ENCODE results near the gene FMN1.

FMN1 gene

GRCh38 chr15:33009603-33010002 lies 184.9 kb downstream of the FMN1 start:
- DNase-seq (ENCODE audit: low read depth) = no peak

GRCh38 chr15:33009026-33009425 lies 185.5 kb downstream of the FMN1 start:
- DNase-seq (ENCODE audit: low read depth) = no peak

- DNase-seq (ENCODE audit: low read depth) = peak; percentile 92
These were observed 186.1 kb downstream of the FMN1 start for GRCh38 chr15:33008284-33008995.

GRCh38 chr15:33007303-33007855 lies 187.1 kb downstream of the FMN1 start:
- DNase-seq (ENCODE audit: low read depth) = peak; percentile 47

GRCh38 chr15:33005582-33005981 lies 188.9 kb downstream of the FMN1 start:
- DNase-seq (ENCODE audit: low read depth) = no peak

GRCh38 chr15:33001926-33002325 lies 192.6 kb downstream of the FMN1 start:
- no peak for DNase-seq (ENCODE audit: low read depth)

- no peak for DNase-seq (ENCODE audit: low read depth)
These were observed 195.4 kb downstream of the FMN1 start for GRCh38 chr15:32998979-32999672.

- DNase-seq (ENCODE audit: low read depth) = no peak
These were observed 196.3 kb downstream of the FMN1 start for GRCh38 chr15:32998182-32998581.

- DNase-seq (ENCODE audit: low read depth) = peak; percentile 43
These were observed 199.6 kb downstream of the FMN1 start for GRCh38 chr15:32994810-32995424.

- no peak for DNase-seq (ENCODE audit: low read depth)
These were observed 201.2 kb downstream of the FMN1 start for GRCh38 chr15:32993285-32993684.

- no peak for DNase-seq (ENCODE audit: low read depth)
These were observed 202.8 kb downstream of the FMN1 start for GRCh38 chr15:32991619-32992111.

- DNase-seq (ENCODE audit: low read depth) = no peak
These were observed 204.4 kb downstream of the FMN1 start for GRCh38 chr15:32990071-32990470.

GRCh38 chr15:32987067-32987466 lies 207.4 kb downstream of the FMN1 start:
- DNase-seq (ENCODE audit: low read depth) = no peak

GRCh38 chr15:32986147-32986546 lies 208.4 kb downstream of the FMN1 start:
- DNase-seq (ENCODE audit: low read depth) = no peak

GRCh38 chr15:32983679-32984078 lies 210.8 kb downstream of the FMN1 start:
- DNase-seq (ENCODE audit: low read depth) = no peak

- DNase-seq (ENCODE audit: low read depth) = no peak
These were observed 212.5 kb downstream of the FMN1 start for GRCh38 chr15:32982001-32982400.

GRCh38 chr15:32981536-32981935 lies 213.0 kb downstream of the FMN1 start:
- no peak for DNase-seq (ENCODE audit: low read depth)

- DNase-seq (ENCODE audit: low read depth) = no peak
These were observed 214.8 kb downstream of the FMN1 start for GRCh38 chr15:32979710-32980109.

GRCh38 chr15:32977506-32977905 lies 217.0 kb downstream of the FMN1 start:
- DNase-seq (ENCODE audit: low read depth) = no peak

GRCh38 chr15:32974691-32975090 lies 219.8 kb downstream of the FMN1 start:
- DNase-seq (ENCODE audit: low read depth) = peak; percentile 20

- no peak for DNase-seq (ENCODE audit: low read depth)
These were observed 221.8 kb downstream of the FMN1 start for GRCh38 chr15:32972686-32973085.

GRCh38 chr15:32970847-32971246 lies 223.7 kb downstream of the FMN1 start:
- no peak for DNase-seq (ENCODE audit: low read depth)

- DNase-seq (ENCODE audit: low read depth) = no peak
These were observed 227.0 kb downstream of the FMN1 start for GRCh38 chr15:32967521-32967920.
